AG08396 (cell line): ENCODE data around the gene GATB.

Source experiments
- DNase-seq: peaks from one replicate; pipeline ENCODE4 v3.0.0; 2012; ENCODE audit warnings: low spot score, mixed read lengths

Gene GATB

DNA sequence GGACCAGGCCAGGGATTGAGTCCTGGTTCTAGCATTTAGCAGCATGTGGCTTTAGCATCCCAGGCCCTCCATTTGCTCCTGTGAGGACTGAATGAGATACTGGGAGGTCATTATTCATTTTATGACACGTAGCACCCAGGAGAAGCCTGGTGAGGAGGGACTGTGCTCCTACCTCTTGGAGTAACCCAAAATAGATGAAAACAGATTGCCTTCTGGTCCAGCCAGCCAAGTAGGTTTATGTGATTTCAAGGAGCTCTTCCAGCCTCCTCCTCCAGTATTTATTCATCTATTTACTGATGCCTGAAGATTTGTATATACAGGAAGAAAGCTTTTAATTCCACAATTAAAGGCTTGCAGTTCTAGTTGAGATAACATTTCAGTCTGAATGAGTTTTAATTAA, 109.3 kb downstream of the GATB start:
- DNase-seq = no peak

DNA sequence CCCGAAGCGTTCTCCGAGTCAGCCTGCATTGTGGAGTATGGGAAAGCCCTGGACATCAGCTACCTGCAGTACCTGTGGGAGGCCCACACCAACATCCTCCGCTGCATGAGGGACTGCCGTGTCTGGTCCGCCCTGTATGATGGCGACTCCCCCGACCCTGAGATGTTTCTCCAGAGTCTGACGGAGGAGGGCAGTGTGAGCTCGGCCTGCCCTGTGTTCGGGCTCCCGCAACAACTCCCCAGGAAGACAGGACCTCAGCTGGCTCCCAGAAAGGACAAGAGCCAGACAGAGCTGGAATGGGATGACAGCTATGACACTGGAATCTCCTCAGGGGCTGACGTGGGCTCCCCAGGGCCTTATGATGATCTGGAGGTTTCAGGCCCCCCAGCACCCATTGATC, 111.3 kb downstream of the GATB start:
- DNase-seq = no peak

DNA sequence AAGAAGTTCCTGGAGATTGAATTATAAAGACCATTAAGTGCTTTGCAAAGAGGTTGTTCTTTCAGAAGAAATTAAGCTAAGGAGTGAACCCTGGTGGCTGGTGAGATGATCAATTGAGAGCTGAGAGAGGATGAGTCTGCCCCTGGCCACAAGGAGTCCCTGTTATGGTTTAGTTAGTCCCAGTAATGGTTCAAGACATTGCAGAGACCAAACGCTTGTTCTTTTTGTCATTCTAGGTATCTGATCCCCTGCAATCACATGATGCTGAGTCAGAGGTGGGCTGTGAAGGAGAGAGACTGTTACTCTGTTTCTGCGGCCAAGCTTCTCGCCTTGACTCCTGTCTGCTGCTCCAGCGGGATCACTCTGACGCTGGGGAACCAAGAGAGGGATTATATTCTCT, 114.5 kb downstream of the GATB start:
- no peak for DNase-seq

DNA sequence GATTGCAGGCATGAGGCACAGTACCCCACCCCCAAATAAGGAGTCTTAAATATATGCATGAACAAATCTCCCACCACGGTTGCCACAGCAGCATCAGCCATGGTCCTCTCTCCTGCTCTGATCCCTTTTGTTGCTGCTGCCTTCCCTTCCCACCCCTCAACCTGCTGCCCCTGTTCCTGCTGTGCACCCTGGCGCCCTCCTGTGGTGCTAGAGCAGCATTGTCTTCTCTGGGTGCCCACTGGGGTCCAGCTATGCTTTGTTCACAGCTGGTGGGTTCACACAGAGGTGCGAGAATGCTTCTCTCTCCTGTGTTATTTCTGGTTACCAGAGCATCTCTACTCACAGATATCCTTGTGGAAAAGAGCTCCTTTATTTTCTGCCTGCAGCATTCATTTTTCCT, 116.2 kb downstream of the GATB start:
- no peak for DNase-seq

DNA sequence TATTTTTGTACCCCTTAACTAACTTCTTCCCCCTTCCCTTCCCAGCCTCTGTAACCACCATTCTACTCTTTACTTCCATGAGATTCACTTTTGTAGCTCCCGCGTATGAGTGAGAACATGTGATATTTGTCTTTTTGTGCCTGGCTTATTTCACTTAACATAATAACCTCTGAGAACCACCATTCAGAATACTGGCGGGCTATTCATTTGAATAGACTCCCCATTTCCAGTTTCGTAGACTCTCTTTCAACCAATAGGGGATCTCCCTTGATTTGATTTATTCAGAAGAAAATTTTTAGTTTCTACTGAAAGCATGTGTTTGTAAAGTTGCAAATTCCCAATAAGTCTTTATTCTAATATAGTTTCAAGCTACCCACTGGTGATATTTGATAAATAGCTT, 117.2 kb downstream of the GATB start:
- no peak for DNase-seq

DNA sequence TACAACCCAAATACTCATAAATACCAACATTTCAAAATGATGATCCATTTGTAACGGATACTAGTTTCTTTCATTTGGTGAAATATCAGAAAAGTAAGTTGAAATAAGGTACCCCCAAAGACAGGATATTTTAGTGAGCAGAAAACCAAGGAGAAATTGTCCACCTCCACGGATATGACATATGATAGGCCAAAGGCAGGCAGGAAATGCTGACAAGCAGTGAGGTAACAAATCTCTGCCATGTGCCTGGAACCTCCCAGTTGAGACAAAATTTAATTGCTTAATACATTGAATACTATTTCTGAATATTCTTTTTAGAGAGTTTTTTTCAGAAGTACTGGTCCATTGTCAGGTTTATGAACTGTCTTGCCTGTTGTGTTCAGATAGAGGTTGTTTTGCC, 118.8 kb downstream of the GATB start:
- no peak for DNase-seq

DNA sequence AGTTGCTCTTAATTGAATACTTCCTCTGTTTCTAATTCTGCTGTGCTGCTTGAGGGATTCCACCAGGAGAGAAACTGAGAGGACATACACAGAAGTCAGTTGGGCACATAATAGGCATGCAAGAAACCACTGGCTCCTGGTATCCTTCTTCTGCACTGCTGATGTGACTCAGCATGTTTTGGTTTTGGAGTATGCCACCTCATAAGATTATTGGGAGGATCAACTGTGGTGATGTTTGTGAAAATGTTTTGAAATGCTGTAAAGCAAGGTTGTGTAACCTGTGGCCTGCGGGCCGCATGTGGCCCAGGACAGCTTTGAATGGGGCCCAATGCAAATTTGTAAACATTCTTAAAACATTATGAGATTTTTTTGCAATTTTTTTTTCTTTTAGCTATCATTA, 119.6 kb downstream of the GATB start:
- no peak for DNase-seq

DNA sequence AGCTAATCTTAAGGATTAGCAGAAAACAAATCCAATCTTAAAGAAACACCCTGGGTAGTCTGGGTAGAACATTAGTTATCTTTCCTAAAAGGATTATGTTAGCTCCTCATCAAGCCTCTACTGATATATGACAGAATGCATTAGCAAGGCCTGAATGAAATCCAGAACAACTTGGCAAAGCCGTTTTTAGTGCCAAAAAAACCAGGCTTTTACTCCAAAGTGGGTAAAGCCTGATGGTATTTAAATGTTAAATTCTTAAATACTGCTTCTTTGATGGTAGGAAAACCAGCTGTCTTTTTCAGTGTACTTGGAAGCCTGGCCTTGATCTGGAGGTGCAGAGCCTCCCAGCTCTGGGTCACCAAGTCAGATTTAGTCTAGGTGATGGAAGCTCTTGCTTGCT, 120.4 kb downstream of the GATB start:
- DNase-seq = no peak

DNA sequence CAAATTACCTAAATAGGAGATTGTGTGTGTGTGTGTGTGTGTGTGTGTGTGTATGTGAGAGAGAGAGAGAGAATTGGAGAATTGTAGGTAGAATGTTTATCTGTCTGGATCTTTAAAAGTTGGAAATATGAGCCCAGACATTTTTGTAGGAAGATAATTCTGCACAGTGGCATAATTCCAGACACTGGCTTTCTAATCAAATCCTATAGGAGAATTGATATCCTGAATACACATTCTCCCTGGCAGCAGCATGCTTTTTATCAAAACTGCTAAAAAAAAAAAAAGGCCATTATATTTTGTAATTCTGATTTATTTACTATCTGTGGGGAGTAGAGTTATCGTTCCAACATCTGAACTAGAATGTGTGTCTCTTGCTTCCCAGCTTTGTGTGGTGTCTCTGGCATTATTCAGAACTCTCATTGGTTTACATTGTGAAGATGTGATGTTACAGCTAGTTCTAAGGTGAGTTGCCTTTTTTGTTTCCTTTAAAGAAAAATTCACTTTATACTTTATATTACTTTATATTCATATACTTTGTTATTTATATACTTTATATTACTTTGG, 122.4 kb downstream of the GATB start:
- DNase-seq = no peak

DNA sequence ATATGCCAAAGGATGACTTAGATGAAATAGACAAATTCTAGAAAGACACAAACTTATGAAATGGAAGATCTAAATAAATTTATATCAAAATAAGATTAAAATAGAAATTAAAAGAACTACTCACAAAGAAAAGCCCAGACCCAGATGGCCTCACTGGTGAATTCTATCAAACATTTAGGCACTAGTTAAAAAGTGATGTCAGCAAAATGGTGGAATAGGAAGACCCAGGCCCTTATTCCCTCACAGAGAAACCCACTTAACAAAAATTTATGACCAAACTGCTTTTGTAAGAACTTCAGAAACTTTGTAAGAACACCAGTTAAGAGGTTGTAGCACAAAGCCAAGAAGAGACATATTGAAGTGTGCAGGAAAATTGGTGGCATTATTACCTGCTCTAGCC, 129.5 kb downstream of the GATB start:
- DNase-seq = no peak

DNA sequence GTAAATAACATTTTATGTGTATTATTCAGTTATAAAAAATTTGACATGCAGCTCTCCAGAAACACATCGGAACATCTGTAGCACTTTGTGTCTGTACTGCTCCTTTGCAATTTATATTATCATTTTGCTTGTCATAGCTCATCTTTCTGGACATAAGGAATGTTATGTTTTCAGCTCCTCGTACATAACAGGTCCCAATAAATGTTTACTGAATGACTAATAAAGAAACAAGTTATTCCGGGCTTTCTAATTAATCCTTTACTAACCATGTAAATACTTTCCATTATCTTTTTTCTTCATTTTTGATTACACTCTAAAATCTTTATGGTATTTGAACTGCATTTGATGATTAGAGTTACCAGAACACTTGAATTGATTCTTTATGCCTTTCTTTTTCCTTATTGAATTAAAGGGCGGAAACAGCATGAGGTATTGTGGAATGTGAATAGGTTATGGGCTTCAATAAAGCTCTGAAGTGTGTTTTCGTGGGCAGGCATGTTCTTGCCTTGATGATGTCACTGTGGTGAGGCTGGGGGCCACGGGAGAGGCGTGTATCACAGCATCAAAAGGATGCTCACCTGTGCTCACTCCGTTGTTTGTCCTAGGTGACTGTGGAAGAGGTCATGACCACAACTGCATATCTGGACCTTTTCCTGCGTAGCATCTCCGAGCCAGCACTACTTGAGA, 131.6 kb downstream of the GATB start:
- no peak for DNase-seq

DNA sequence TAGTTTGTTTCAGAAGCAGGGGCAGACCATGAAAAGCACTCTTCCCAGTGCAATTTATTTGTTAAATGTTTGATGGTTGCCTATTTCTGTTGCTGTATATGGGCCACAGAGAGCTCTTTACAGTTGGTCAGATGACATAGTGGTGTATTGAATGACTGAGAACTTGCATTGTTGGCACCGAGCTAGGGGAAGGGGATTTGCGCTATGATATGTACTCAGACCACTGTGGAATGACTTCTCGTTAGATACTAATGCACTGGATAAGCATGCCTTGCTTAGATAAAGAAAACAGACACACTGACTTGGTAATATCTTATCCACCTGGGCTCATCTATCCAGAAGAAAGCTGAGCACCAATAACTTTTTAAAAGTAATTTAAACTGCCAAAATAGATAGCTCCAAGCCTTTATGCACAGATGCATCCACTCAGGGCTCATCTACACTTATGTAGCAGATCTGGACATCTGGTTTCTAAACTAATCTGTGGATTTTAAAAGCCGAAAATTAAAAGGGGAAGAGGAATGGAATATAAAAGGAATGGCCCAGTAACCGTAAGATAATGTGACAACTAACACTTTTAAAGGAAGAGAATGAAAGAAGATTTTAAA, 132.7 kb downstream of the GATB start:
- no peak for DNase-seq

DNA sequence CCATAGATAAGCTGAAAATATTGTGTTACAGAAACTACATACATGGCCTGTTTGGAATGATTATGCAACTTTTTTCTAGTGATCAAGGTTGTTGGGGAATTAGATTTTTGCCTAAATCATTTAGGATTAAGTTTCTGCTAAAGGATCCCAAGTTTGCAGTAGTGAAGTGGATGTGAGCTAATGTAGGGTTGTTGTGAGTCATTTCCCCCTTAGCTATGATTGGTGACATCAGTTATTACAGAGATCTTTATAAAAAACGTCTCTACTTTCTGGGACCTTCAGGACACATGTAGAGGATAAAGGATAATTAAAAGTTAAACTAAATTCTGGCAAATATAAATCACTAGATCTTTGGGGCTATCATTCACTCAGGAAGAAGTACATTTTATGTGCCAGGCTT, 133.3 kb downstream of the GATB start:
- DNase-seq = no peak

DNA sequence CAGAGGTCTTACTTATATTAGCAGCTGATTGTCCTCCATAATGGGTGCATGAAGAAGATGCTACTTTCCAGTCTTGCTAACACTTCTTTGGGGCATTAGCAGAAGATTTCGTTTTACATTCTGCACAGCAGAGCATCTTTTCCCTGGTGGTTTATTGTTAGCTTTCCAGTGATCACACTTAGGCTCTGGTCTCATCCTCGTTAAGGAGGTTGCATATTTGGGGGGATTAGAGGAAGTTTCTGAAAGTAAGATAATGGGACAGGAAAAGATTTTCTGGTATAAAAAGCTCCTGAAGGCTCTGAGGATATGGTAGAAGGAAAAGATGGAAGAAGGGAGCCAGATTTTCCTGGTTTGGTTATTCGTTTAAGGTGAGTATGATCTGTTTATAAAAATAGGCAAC, 134.1 kb downstream of the GATB start:
- no peak for DNase-seq

DNA sequence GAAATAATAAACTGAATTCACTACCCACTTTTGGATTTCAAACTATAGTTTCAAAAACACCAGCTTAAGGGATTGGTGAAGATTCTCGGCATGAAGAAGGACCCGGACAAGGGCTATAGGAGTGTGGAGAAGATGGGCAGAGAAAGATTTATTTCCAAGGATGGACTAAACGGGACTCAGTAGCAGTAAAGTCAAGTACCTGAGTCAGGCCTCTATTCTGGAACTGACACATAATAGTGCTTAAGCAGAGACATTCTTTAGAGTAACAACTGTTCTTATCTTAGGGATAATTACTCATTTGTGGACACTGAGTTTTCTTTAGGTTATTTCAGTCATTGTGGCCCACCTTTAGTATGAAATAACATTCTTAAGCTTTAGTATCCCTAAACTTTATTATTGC, 134.6 kb downstream of the GATB start:
- no peak for DNase-seq

DNA sequence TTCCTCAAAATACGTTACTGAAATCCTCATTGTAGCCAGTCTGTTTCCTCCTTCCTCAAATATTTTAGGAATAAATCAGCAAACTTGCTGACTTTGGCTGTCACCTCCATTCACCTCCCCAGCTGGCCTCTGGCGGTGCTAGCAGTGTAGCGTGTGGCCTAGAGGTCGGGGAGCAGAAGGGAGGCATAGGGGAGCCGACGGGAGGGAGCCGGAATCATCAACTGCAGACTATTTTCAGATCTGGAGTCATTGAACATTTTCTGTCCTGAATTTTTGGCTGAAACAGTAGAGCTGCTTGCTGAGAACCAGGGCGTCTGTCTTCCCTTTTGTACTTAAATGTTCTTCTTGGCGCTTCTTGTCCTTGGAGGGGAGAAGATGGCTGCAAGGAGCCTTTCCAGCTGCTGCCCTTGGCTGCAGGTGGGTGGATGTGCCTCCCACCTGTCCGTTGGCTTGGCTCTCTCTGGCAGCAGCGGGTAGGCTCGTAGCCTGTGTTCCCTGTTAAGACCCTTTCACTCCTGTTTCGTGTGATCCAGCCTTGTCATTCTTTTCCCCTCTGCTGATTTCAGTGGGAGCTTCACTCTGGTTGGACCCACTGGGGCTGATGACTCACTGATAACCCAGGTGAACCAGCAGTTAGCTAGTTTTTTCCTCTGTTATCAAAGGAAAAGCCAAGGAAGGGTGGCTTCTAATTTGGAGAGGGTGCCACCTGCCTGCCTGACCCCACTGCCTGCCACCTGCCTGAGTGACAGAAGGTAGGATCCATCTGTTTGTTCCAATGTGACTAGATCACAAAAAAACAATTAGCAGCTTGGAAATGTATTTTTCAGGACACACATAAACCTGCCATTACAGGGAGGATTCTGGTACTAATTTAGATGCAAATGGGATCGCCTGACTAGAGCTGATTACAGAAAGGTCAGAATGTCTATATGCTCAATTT, 135.9 kb downstream of the GATB start:
- no peak for DNase-seq
